Measurements from ENCODE around the gene CT45A8.
"Not testable (repeated sequence)": the region's sequence is repeated elsewhere in the genome, so short reads cannot be mapped to it uniquely, and the experiment has no call there.

CT45A8 gene, protein sequence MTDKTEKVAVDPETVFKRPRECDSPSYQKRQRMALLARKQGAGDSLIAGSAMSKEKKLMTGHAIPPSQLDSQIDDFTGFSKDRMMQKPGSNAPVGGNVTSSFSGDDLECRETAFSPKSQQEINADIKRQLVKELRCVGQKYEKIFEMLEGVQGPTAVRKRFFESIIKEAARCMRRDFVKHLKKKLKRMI

DNA sequence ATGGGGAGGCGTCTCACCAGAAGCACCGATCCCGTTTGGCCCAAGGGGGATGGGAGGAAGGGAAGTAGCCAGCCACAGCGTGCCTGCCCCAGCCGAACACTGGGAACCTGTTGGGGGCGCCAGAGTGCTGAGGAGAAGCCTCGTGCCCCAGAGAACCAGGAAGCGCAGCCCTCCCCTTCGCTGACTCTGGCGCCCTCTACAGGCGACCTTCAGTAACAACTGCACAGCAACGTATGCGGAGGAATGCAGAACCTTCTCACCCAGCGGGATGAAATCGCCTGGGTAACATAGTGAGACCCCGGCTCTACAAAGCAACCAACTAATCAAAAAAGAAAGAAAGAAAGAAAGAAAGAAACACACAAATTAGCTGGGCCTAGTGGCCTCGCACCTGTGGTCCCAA lies at the start of gene CT45A8:
TSS of gene CT45A8 (minus strand) at position 101 of the 400 bp plus-strand sequence. CDS start 3,755 bp downstream, outside the sequence.
- H3K4me3 ChIP-seq (ENCODE audit: low read depth, low read length): not testable (repeated sequence)

DNA sequence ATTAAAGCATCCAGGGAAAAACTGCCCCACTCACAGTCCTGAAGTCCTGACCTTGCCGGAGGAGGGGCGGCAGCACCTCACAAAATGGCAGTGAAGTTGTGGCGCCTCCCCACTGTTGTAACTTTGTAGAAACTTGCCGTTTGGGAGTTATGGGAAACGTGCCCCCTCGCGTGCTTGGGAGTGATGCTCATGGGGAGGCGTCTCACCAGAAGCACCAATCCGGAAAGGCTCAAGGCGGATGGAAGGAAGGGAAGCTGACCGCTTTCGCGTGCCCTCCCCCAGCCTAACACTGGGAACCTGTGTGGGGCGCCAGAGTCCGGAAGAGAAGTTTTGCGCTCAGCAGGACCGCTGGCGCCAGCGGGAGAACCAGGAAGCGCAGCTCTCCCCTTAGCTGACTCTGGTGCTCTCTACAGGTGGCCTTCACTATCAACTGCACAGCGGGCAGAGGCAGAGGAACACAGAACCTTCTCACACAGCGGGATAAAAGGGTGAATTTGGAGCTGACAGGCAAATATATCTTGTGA lies 39.0 kb upstream of the CT45A8 start, which contains the start of the genes CT45A10 and SAGE1:
TSS of gene CT45A10 (minus strand) at position 151 of the 524 bp plus-strand sequence. CDS start 8,100 bp downstream, outside the sequence.
TSS of gene SAGE1 (plus strand) at position 423 of the 524 bp plus-strand sequence. CDS start 2,527 bp downstream, outside the sequence.
- TF ChIP-seq, protein P1, sequence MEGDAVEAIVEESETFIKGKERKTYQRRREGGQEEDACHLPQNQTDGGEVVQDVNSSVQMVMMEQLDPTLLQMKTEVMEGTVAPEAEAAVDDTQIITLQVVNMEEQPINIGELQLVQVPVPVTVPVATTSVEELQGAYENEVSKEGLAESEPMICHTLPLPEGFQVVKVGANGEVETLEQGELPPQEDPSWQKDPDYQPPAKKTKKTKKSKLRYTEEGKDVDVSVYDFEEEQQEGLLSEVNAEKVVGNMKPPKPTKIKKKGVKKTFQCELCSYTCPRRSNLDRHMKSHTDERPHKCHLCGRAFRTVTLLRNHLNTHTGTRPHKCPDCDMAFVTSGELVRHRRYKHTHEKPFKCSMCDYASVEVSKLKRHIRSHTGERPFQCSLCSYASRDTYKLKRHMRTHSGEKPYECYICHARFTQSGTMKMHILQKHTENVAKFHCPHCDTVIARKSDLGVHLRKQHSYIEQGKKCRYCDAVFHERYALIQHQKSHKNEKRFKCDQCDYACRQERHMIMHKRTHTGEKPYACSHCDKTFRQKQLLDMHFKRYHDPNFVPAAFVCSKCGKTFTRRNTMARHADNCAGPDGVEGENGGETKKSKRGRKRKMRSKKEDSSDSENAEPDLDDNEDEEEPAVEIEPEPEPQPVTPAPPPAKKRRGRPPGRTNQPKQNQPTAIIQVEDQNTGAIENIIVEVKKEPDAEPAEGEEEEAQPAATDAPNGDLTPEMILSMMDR (IDR thresholded peaks at IDR 0.05; ENCODE audit: low read depth, low read length): no peak
- H3K4me3 ChIP-seq (ENCODE audit: low read depth, low read length): no peak within 1 kb of the TSS

DNA sequence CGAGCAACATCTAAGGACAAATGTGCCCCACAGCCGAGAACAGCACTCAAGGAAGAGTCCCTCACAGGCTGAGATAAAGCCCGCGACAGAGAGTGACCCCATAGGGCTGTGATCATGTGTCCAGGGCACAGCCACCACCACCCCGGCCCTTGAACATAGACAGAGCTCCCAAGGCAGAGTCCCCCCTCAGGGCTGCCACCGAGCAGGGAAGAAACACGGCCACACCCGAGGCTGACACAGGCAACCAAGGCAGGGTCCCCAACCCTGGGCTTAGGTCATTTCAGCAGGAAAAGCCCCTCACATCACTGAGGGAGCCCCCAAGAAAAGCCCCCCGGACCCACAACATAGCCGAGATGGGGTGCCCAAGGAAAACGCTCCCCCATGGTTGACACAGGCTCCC lies 38.4 kb upstream of the CT45A8 start:
- no peak overlapping the region for H3K4me3 ChIP-seq (ENCODE audit: low read depth, low read length)
- TF ChIP-seq, protein P1 (IDR thresholded peaks at IDR 0.05; ENCODE audit: low read depth, low read length): no peak

DNA sequence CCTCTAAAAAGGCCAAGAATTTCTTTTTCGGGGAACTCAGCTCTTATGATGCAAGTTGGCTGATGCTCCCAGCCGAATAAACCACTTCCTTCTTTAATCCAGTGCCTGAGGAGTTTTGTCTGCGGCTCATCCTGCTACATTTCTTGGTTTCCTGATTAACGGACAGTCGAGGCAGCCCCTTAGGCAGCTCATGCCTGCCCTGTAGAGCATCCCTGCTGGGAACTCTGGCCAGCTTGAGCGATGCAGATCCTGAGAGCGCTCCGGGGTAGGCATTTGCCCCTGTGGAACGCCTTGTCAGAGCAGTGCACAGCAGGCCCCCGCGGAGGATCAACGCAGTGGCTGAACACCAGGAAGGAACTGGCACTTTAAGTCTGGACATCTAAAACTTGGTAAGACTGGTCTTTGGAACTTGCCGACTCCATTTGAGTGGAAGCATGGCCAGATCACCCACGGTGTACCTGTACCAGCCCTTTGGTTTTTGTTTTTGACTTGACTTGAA lies 35.8 kb upstream of the CT45A8 start:
- no peak overlapping the region for H3K4me3 ChIP-seq (ENCODE audit: low read depth, low read length)
- TF ChIP-seq, protein P1 (IDR thresholded peaks at IDR 0.05; ENCODE audit: low read depth, low read length): no peak

DNA sequence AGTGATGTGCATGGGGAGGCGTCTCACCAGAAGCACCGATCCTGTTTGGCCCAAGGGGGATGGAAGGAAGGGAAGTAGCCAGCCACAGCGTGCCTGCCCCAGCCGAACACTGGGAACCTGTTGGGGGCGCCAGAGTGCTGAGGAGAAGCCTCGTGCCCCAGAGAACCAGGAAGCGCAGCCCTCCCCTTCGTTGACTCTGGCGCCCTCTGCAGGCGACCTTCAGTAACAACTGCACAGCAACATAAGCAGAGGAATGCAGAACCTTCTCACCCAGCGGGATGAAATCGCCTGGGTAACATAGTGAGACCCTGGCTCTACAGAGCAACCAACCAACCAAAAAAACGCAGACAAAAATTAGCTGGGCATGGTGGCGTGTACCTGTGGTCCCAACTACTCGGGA lies 34.6 kb upstream of the CT45A8 start:
- not testable (repeated sequence) for H3K4me3 ChIP-seq (ENCODE audit: low read depth, low read length)

DNA sequence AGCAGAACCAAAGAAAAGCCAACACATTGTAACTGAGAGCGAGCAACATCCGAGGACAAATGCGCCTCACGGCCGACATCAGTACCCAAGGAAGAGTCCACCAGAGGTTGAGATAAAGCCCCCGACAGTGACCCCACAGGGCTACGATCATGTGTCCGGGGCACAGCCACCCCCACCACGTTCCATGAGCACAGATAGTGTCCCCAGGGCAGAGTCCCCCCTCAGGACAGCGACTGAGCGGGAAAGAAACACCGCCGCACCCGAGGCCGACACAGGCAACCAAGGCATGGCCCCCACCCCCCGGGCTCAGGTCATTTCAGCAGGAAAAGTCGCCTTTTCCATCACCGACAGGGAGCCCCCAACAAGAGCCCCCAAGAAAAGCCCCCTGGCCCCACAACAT lies 33.9 kb upstream of the CT45A8 start:
- H3K4me3 ChIP-seq (ENCODE audit: low read depth, low read length): not testable (repeated sequence)

DNA sequence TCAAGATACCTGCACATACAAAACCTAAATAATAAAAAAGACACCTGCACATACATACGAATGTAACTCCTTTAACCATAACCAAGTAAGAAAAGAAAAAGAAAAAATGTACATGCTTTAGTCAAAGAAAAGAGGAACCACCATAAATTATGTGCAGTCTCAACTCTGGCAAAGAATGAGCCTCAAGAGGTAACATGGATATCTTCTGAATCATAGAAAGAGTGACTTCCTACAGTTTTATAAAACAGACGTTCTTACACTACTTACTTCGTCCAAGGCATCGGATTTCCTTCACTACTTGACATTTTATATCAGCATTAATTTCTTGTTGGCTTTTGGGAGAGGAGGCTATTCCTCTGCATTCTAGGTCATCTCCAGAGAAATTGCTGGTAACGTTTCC lies 28.4 kb upstream of the CT45A8 start:
- not testable (repeated sequence) for H3K4me3 ChIP-seq (ENCODE audit: low read depth, low read length)

DNA sequence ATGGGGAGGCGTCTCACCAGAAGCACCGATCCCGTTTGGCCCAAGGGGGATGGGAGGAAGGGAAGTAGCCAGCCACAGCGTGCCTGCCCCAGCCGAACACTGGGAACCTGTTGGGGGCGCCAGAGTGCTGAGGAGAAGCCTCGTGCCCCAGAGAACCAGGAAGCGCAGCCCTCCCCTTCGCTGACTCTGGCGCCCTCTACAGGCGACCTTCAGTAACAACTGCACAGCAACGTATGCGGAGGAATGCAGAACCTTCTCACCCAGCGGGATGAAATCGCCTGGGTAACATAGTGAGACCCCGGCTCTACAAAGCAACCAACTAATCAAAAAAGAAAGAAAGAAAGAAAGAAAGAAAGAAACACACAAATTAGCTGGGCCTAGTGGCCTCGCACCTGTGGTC lies 17.4 kb upstream of the CT45A8 start, which contains the start of gene CT45A9:
TSS of gene CT45A9 (minus strand) at position 101 of the 400 bp plus-strand sequence. CDS start 3,751 bp downstream, outside the sequence.
- H3K4me3 ChIP-seq (ENCODE audit: low read depth, low read length): not testable (repeated sequence)

DNA sequence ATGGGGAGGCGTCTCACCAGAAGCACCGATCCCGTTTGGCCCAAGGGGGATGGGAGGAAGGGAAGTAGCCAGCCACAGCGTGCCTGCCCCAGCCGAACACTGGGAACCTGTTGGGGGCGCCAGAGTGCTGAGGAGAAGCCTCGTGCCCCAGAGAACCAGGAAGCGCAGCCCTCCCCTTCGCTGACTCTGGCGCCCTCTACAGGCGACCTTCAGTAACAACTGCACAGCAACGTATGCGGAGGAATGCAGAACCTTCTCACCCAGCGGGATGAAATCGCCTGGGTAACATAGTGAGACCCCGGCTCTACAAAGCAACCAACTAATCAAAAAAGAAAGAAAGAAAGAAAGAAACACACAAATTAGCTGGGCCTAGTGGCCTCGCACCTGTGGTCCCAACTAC lies 17.2 kb downstream of the CT45A8 start, which contains the start of gene CT45A7:
TSS of gene CT45A7 (minus strand) at position 101 of the 400 bp plus-strand sequence. CDS start 3,747 bp downstream, outside the sequence.
- H3K4me3 ChIP-seq (ENCODE audit: low read depth, low read length): not testable (repeated sequence)

DNA sequence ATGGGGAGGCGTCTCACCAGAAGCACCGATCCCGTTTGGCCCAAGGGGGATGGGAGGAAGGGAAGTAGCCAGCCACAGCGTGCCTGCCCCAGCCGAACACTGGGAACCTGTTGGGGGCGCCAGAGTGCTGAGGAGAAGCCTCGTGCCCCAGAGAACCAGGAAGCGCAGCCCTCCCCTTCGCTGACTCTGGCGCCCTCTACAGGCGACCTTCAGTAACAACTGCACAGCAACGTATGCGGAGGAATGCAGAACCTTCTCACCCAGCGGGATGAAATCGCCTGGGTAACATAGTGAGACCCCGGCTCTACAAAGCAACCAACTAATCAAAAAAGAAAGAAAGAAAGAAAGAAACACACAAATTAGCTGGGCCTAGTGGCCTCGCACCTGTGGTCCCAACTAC lies 34.4 kb downstream of the CT45A8 start, which contains the start of gene CT45A2:
TSS of gene CT45A2 (minus strand) at position 101 of the 400 bp plus-strand sequence. CDS start 3,747 bp downstream, outside the sequence.
- not testable (repeated sequence) for H3K4me3 ChIP-seq (ENCODE audit: low read depth, low read length)

DNA sequence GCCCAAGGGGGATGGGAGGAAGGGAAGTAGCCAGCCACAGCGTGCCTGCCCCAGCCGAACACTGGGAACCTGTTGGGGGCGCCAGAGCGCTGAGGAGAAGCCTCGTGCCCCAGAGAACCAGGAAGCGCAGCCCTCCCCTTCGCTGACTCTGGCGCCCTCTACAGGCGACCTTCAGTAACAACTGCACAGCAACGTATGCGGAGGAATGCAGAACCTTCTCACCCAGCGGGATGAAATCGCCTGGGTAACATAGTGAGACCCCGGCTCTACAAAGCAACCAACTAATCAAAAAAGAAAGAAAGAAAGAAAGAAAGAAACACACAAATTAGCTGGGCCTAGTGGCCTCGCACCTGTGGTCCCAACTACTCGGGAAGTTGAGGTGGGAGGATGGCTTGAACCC lies 51.7 kb downstream of the CT45A8 start, which contains the start of gene CT45A6:
TSS of gene CT45A6 (minus strand) at position 101 of the 400 bp plus-strand sequence. CDS start 3,794 bp downstream, outside the sequence.
- H3K4me3 ChIP-seq (ENCODE audit: low read depth, low read length): not testable (repeated sequence)

All from WI38 (cell line).